Measurements from ENCODE around the gene SLIT3. TPM values are rescaled to one million over a fixed set of nuclear protein-coding genes. Genes with fewer than 3 reads are reported as not detected.

Gene SLIT3
- total RNA-seq, 2 experiments from 2014 or later, result 0.30 to 0.43 TPM

DNA sequence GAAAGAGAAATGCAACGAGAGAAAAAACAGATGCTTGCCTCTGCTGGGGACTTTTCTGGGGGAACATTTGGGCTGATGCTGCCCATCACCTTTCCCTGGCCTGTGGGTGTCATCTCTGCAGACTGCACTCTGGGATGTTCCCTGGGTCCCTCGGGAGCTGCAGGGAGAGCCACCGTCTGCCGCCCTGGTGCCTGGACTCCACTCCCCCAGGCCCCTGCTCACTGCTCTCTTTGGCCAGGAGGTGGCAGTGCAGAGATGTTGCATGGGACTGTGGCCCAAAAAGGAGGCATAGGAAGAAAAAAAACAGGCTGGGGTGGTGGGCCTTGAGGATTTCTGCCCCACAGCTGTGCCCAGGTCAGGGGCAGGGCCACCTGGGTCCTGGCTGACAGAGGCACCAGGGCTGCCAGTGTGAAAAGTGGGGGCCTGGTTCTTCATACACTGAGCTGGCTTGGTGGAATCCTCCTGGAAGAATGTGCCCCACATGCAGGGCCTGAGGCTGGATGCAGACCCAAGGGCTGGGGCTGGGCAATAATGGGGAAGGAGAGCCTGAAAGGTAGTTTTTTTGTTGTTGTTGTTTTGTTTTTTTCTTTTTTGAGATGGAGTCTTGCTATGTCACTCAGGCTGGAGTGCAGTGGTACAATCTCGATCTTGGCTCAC is 353.6 kb downstream of the SLIT3 start:
- CTCF ChIA-PET, result interaction anchor here (1.3 kb wide), 1 partner anchor 200 kb away, joined by 4 read pairs; no protein-coding TSS in a partner anchor
- DNase-seq, result peak; percentile 62
- no peak overlapping the region for H3K4me3 Mint-ChIP-seq

DNA sequence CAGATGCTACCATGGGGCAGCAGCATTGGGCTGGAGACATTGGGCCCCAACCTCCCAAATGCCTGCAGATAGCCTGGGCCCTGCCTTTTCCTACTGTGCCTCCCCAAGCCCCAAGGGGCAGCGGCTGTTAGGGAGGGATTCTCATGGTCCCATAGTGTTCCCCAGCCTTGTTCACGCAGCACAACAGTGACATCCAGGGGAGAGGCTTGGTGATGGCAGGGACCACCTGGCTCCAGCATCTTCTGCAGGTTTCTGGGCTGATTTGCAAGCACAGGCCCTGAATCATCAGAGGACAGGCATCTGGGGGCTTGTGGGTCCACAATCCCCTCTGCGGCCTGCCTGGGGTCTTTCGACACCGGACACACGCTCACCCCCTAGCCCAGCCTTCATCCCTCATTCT is 354.6 kb downstream of the SLIT3 start:
- Mint-ChIP-seq H3K9me3 (no peaks in the 10 kb centered on the region), H3K27ac (no peak overlapping the region), H3K27me3 (ENCODE audit: low read depth) (no peaks in the 10 kb centered on the region), H3K4me3 (no peak overlapping the region), H3K36me3 (ENCODE audit: low read depth) (no peaks in the 10 kb centered on the region), H3K4me1 (ENCODE audit: low read depth) (no peaks in the 10 kb centered on the region)
- intact Hi-C loops (cut with micrococcal nuclease), result loop anchor here (2.0 to 10.0 kb wide), 3 partner anchors 199 to 672 kb away; no protein-coding TSS in a partner anchor
- CTCF ChIA-PET, result no interaction called here
- DNase-seq, result peak; percentile 6

More for the DNA sequence above, 353.6 kb downstream of the SLIT3 start:
- no peaks in the 10 kb centered on the region for H3K27me3 Mint-ChIP-seq (ENCODE audit: low read depth)
- H3K9me3 Mint-ChIP-seq, result no peaks in the 10 kb centered on the region
- intact Hi-C loops (cut with micrococcal nuclease), result loop anchor here (1.0 to 10.0 kb wide), 5 partner anchors 200 to 673 kb away; no protein-coding TSS in a partner anchor
- no peaks in the 10 kb centered on the region for H3K4me1 Mint-ChIP-seq (ENCODE audit: low read depth)
- H3K27ac Mint-ChIP-seq, result no peak overlapping the region
- no peaks in the 10 kb centered on the region for H3K36me3 Mint-ChIP-seq (ENCODE audit: low read depth)

DNA sequence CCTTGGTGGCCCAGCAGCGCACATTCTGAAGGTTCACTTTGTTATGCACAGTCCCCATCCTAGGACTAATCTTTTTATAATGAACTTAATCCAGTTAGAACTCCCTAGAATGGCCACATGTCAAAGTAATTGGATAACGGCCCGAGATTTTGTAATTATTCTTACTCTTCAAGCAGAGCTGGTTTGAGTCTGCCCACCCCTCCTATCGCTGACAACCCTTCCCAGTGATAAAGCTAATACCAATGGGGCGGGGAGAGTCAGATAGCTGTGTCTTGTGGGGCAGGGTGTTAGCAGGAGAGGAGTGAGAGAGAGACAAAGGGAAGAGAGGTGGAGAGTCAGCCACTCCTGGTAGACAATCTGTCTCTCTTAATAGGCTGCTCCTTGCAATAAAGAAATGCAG is 356.9 kb downstream of the SLIT3 start:
- intact Hi-C loops (cut with micrococcal nuclease), result loop anchor here (10.0 kb wide), 1 partner anchor 669 kb away; no protein-coding TSS in a partner anchor
- H3K27ac Mint-ChIP-seq, result no peak overlapping the region
- H3K27me3 Mint-ChIP-seq (ENCODE audit: low read depth), result peaks cover 2% of the 10 kb centered on the region
- CTCF ChIA-PET, result interaction anchor here (0.6 to 1.1 kb wide), 4 partner anchors 323 to 822 kb away, joined by 3 to 4 read pairs (median 3); no protein-coding TSS in a partner anchor
- no peaks in the 10 kb centered on the region for H3K4me1 Mint-ChIP-seq (ENCODE audit: low read depth)
- no peaks in the 10 kb centered on the region for H3K9me3 Mint-ChIP-seq
- H3K4me3 Mint-ChIP-seq, result no peak overlapping the region
- no peak for DNase-seq
- no peaks in the 10 kb centered on the region for H3K36me3 Mint-ChIP-seq (ENCODE audit: low read depth)

DNA sequence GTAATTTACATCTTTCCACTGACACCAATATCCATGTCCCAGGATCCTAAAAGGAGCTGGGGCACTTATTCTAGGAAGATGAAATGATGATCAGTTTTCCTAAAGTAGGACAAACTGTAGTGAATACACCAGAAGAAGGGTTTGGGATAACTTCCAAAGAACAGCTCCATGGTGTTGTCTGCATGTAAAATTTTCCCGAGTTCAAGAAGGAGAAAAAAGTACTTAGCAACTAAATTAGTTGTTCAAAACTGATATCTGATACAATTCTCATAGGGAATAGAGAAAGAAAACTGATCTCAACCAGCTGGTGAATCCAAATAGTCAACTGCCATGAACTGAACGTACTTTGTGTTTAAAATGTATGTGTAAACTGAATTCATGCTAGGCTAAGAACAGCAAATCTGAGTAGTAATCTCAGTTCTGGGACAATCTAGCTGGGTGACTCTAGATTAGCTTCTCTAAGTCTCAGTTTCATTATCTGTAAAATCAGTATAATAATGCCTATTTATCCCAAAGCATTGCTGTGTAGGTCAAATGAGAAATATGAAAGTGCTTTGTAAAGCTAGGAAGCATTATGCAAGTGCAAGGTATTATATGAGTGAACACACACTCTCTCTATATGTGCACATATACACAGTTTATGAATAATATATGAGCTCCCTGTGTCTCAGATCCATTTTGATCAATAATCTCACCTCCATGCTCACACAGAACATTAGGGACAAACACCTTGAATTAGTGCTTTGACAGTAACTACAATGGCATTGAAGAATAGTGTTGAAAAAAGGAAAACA is 357.7 kb downstream of the SLIT3 start:
- Mint-ChIP-seq H3K9me3 (no peaks in the 10 kb centered on the region), H3K4me3 (no peak overlapping the region), H3K27me3 (ENCODE audit: low read depth) (peaks cover 2% of the 10 kb centered on the region), H3K4me1 (ENCODE audit: low read depth) (no peaks in the 10 kb centered on the region), H3K36me3 (ENCODE audit: low read depth) (no peaks in the 10 kb centered on the region), H3K27ac (no peak overlapping the region)
- CTCF ChIA-PET, result interaction anchor here (0.7 to 1.1 kb wide), 6 partner anchors 44 to 1509 kb away, joined by 3 to 4 read pairs (median 3); no protein-coding TSS in a partner anchor
- no peak for DNase-seq
- intact Hi-C loops (cut with micrococcal nuclease), result loop anchor here (10.0 kb wide), 1 partner anchor 668 kb away; no protein-coding TSS in a partner anchor

DNA sequence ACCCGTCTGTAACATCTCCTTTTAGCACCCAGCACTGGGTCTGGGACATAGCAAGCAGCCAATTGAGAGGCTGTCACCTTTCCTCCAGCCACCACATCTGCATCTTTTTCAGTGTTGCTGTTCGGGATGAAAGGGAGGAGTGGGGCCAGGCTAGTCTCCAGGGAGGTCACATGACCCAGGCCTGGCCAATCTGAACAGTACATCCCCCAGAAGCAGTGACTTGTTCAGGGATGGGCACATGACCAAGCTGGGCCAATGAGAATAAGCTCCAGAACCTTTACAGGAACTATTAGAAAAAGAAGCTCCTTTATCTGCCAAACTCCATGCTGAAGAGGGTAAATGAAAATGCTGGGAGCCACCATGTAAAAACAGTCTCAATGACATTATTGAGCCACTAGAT is 359.0 kb downstream of the SLIT3 start:
- no peaks in the 10 kb centered on the region for H3K36me3 Mint-ChIP-seq (ENCODE audit: low read depth)
- intact Hi-C loops (cut with micrococcal nuclease), result loop anchor here (10.0 kb wide), 1 partner anchor 667 kb away; no protein-coding TSS in a partner anchor
- peaks cover 2% of the 10 kb centered on the region for H3K27me3 Mint-ChIP-seq (ENCODE audit: low read depth)
- no peak overlapping the region for H3K27ac Mint-ChIP-seq
- no peaks in the 10 kb centered on the region for H3K9me3 Mint-ChIP-seq
- CTCF ChIA-PET, result no interaction called here
- DNase-seq, result no peak
- no peaks in the 10 kb centered on the region for H3K4me1 Mint-ChIP-seq (ENCODE audit: low read depth)
- no peak overlapping the region for H3K4me3 Mint-ChIP-seq

DNA sequence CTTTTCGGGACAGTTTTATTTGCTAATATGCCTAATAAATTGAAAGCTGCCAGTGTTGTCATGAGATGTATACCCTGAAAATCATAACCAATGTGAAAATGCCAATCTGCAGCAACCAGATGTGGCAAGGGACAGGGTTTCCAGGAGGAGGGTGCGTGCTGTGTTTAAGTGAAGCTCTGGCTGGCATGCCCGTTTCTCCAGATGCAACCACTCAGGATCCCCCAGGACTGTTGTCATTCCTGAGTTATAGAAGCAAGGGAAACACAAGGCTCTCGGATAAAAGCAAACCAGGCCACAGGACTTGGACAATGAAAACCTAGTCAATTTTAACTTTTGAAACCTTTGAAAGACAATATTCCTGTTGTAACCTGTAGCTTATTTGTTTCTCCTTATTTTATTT is 360.2 kb downstream of the SLIT3 start:
- DNase-seq, result no peak
- Mint-ChIP-seq H3K27me3 (ENCODE audit: low read depth) (peaks cover 2% of the 10 kb centered on the region), H3K9me3 (no peaks in the 10 kb centered on the region), H3K4me1 (ENCODE audit: low read depth) (no peaks in the 10 kb centered on the region), H3K36me3 (ENCODE audit: low read depth) (no peaks in the 10 kb centered on the region), H3K4me3 (no peak overlapping the region), H3K27ac (no peak overlapping the region)
- intact Hi-C loops (cut with micrococcal nuclease), result loop anchor here (10.0 kb wide), 1 partner anchor 666 kb away; no protein-coding TSS in a partner anchor
- CTCF ChIA-PET, result no interaction called here

DNA sequence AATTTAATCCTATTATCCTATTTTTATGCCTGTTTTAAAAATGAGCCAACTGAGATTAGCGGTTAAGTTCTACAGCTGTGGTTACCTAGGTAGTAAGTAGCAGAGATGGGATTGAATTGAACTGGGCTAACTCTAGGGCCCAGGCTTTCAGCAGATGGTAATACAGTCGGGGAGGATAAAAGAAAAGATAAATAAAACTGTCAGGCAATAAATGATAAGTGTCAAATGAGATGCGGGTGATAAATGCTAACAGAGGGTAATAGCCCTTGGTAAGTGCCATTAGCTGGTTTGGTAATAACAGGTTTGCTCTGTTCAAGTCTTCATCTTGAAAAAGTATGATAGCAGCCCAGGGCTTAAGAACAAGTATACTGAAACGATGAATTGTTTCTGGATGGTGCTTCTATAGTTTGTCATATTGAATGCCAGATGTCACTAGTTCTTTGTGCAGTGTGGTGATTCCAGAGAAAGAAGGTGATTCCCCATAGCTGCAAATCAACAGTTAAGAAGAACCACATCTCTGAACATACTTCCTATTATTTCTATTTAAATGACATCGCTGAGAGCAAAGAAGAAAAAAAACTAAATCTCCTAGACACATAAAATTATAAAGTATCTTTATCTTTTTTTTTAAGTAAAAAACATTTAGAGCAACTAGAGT is 360.9 kb downstream of the SLIT3 start:
- H3K4me3 Mint-ChIP-seq, result no peak overlapping the region
- intact Hi-C loops (cut with micrococcal nuclease), result loop anchor here (10.0 kb wide), 1 partner anchor 665 kb away; no protein-coding TSS in a partner anchor
- CTCF ChIA-PET, result interaction anchor here (0.7 kb wide), 1 partner anchor 29 kb away, joined by 3 read pairs; no protein-coding TSS in a partner anchor
- H3K27me3 Mint-ChIP-seq (ENCODE audit: low read depth), result peaks cover 2% of the 10 kb centered on the region
- H3K36me3 Mint-ChIP-seq (ENCODE audit: low read depth), result no peaks in the 10 kb centered on the region
- no peaks in the 10 kb centered on the region for H3K9me3 Mint-ChIP-seq
- H3K4me1 Mint-ChIP-seq (ENCODE audit: low read depth), result no peaks in the 10 kb centered on the region
- no peak for DNase-seq
- no peak overlapping the region for H3K27ac Mint-ChIP-seq

DNA sequence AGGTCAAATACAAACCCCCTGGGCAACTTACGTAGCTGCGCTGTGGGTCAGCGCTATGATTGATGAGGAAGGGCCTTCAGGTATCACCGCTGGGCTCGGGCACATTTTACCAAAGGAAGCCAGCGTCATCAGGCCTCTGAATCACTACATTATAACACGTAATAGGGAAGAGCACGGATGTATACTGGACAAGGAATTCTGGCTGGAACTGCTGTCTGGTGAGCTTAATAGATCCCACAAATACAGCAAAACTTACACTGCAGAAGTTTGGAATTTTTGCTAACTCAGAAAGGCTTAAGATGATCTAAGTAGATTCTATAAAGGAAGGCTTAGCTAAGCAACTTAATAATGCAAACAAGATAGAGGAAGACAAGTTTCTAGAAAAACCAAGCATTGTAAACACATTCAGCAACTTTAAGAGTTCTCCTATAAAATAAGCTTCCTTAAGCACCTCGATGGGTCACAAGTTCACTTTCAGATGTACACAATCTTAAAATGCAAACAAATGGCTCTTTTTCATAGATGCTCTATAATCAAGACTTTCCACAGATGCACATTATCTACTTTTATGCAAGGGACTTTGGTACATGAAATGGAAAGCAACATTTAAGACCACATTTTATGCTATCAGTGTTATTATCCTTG is 361.7 kb downstream of the SLIT3 start:
- Mint-ChIP-seq H3K4me1 (ENCODE audit: low read depth) (no peaks in the 10 kb centered on the region), H3K4me3 (no peak overlapping the region), H3K27ac (no peak overlapping the region), H3K27me3 (ENCODE audit: low read depth) (peaks cover 2% of the 10 kb centered on the region), H3K9me3 (no peaks in the 10 kb centered on the region), H3K36me3 (ENCODE audit: low read depth) (no peaks in the 10 kb centered on the region)
- DNase-seq, result no peak
- intact Hi-C loops (cut with micrococcal nuclease), result no loop called here
- CTCF ChIA-PET, result no interaction called here

DNA sequence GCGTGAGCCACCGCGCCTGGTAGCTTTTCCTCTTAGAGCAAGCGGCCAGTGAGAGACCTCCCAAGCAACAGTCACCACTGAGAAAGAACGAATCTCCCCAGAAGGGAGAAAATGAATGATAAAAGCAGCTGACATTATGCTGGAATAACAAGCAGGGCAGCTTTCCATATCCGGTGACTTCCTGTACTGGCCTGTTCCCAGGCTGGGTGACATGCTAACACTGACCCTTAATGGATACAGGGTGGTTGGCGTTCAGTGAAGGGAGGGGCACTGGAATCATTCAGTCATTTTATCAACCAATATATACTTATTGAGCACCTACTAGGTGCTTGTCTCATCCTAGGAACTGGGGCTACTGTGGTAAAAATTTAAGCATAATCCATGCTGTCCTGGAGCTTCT is 364.4 kb downstream of the SLIT3 start:
- intact Hi-C loops (cut with micrococcal nuclease), result no loop called here
- no peaks in the 10 kb centered on the region for H3K36me3 Mint-ChIP-seq (ENCODE audit: low read depth)
- H3K27me3 Mint-ChIP-seq (ENCODE audit: low read depth), result peaks cover 4% of the 10 kb centered on the region
- no peaks in the 10 kb centered on the region for H3K9me3 Mint-ChIP-seq
- no peak overlapping the region for H3K27ac Mint-ChIP-seq
- no peaks in the 10 kb centered on the region for H3K4me1 Mint-ChIP-seq (ENCODE audit: low read depth)
- H3K4me3 Mint-ChIP-seq, result no peak overlapping the region
- CTCF ChIA-PET, result interaction anchor here (1.3 to 1.4 kb wide), 2 partner anchors 13 to 256 kb away, joined by 4 to 5 read pairs; no protein-coding TSS in a partner anchor
- DNase-seq, result no peak

DNA sequence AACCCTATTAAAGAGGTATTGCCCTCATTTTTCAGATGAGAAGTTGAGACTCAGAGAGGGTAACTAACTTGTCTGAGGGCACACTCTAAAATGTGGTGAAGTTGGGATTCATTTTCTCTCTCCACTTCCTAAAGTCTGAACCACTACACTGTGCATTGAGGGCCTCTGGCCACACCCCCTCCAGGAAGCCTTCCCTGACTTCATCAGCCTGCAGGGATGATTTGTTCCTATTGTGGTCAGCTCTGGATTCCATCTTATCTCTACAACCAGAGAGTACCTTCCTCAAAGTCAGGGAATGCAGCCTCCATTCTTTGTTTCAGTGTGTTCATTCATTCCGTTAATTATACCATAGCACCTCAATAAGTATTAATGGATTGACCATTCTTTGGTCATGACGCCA is 365.8 kb downstream of the SLIT3 start:
- Mint-ChIP-seq H3K36me3 (ENCODE audit: low read depth) (no peaks in the 10 kb centered on the region), H3K27me3 (ENCODE audit: low read depth) (peaks cover 4% of the 10 kb centered on the region), H3K27ac (no peak overlapping the region), H3K4me3 (no peak overlapping the region), H3K4me1 (ENCODE audit: low read depth) (no peaks in the 10 kb centered on the region), H3K9me3 (no peaks in the 10 kb centered on the region)
- DNase-seq, result no peak
- CTCF ChIA-PET, result no interaction called here
- intact Hi-C loops (cut with micrococcal nuclease), result no loop called here

DNA sequence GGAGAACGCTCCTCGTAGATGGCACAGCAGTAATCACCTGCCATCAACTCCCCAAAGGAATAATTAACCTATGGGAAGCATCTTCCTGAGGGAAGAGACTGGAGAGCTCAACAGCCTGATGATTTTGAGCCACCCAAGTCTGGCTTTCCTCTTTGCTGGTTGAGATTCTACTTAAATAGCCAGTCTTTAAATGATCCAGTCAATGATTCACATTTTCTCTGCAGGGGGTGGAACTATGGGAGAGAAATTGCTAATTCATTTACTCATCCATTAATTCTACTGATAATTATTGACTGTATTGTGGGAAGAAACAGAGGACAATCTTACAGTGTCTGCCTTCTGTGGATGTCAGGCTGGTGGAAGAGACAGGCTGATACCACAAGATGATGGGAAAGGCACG is 366.8 kb downstream of the SLIT3 start:
- H3K4me1 Mint-ChIP-seq (ENCODE audit: low read depth), result no peaks in the 10 kb centered on the region
- intact Hi-C loops (cut with micrococcal nuclease), result no loop called here
- CTCF ChIA-PET, result no interaction called here
- no peaks in the 10 kb centered on the region for H3K36me3 Mint-ChIP-seq (ENCODE audit: low read depth)
- peaks cover 3% of the 10 kb centered on the region for H3K27me3 Mint-ChIP-seq (ENCODE audit: low read depth)
- DNase-seq, result no peak
- H3K27ac Mint-ChIP-seq, result no peak overlapping the region
- H3K9me3 Mint-ChIP-seq, result no peaks in the 10 kb centered on the region
- no peak overlapping the region for H3K4me3 Mint-ChIP-seq

All from activated naive CD4-positive, alpha-beta T cell treated with anti-CD3 and anti-CD28 coated beads for 36 hours (primary cell).